ENCODE results near the gene RASSF9.

Gene RASSF9

DNA sequence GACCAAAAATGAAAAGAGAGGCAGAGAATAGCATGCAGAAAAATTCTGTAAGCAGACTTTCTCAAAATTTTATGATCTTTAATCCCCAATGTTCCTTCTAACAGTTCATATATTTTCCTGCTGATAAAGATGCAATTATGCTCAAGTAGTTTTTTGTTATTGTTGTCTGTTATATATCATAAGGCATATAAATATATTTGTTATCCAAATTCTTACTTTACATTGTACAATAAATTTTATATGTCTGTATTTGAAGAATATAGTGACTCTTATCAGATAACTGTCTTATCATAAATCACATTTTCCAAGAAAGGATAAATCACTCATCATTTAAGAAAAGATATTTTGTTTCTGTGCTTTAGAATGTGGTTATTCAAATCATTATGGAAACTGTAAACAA is 2.6 kb downstream of the RASSF9 start:
- Histone ChIP-seq H3K4me1 (ENCODE audit: insufficient read depth, low read length) (no peaks in the 10 kb centered on the region), H4K20me1 (ENCODE audit: insufficient read depth, low read length) (no peaks in the 10 kb centered on the region), H3K9me3 (ENCODE audit: insufficient read depth, low read length, severe bottlenecking) (no peaks in the 10 kb centered on the region), H3K36me3 (ENCODE audit: insufficient read depth, low read length) (no peaks in the 10 kb centered on the region), H3K4me3 (ENCODE audit: low read depth in 1 of 2, low read length in 2 of 2) (no peak overlapping the region), H3K4me2 (ENCODE audit: insufficient read depth, low read length) (no peak overlapping the region), H3K27ac (ENCODE audit: low read length) (no peak overlapping the region), H3K9ac (ENCODE audit: low read depth, low read length) (no peak overlapping the region), H3K27me3 (ENCODE audit: insufficient read depth, low read length, poor library complexity) (no peaks in the 10 kb centered on the region), H3K79me2 (ENCODE audit: insufficient read depth, low read length) (no peaks in the 10 kb centered on the region), H2AFZ (ENCODE audit: low read depth, low read length) (no peak overlapping the region)
- ATAC-seq (ENCODE audit: insufficient read depth, low read depth) (no peak), DNase-seq (no peak)
- TF ChIP-seq, protein P1, sequence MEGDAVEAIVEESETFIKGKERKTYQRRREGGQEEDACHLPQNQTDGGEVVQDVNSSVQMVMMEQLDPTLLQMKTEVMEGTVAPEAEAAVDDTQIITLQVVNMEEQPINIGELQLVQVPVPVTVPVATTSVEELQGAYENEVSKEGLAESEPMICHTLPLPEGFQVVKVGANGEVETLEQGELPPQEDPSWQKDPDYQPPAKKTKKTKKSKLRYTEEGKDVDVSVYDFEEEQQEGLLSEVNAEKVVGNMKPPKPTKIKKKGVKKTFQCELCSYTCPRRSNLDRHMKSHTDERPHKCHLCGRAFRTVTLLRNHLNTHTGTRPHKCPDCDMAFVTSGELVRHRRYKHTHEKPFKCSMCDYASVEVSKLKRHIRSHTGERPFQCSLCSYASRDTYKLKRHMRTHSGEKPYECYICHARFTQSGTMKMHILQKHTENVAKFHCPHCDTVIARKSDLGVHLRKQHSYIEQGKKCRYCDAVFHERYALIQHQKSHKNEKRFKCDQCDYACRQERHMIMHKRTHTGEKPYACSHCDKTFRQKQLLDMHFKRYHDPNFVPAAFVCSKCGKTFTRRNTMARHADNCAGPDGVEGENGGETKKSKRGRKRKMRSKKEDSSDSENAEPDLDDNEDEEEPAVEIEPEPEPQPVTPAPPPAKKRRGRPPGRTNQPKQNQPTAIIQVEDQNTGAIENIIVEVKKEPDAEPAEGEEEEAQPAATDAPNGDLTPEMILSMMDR (IDR thresholded peaks at IDR 0.05; ENCODE audit: borderline replicate concordance, extremely low read depth, low read length, poor library complexity, severe bottlenecking): no peak
- no peak for TF ChIP-seq EZH2 (IDR thresholded peaks at IDR 0.05; ENCODE audit: borderline replicate concordance, low read depth, low read length, severe bottlenecking)

- Histone ChIP-seq H3K4me3 (ENCODE audit: low read depth in 1 of 2, low read length in 2 of 2) (no peak overlapping the region), H2AFZ (ENCODE audit: low read depth, low read length) (no peak overlapping the region), H3K36me3 (ENCODE audit: insufficient read depth, low read length) (no peaks in the 10 kb centered on the region), H3K27ac (ENCODE audit: low read length) (no peak overlapping the region), H3K79me2 (ENCODE audit: insufficient read depth, low read length) (no peaks in the 10 kb centered on the region), H3K27me3 (ENCODE audit: insufficient read depth, low read length, poor library complexity) (no peaks in the 10 kb centered on the region), H3K9me3 (ENCODE audit: insufficient read depth, low read length, severe bottlenecking) (no peaks in the 10 kb centered on the region), H3K4me1 (ENCODE audit: insufficient read depth, low read length) (no peaks in the 10 kb centered on the region), H4K20me1 (ENCODE audit: insufficient read depth, low read length) (no peaks in the 10 kb centered on the region), H3K4me2 (ENCODE audit: insufficient read depth, low read length) (no peak overlapping the region), H3K9ac (ENCODE audit: low read depth, low read length) (no peak overlapping the region)
- TF ChIP-seq EZH2 (IDR thresholded peaks at IDR 0.05; ENCODE audit: borderline replicate concordance, low read depth, low read length, severe bottlenecking): no peak
- TF ChIP-seq, protein P1 (IDR thresholded peaks at IDR 0.05; ENCODE audit: borderline replicate concordance, extremely low read depth, low read length, poor library complexity, severe bottlenecking): no peak
- DNase-seq: no peak
- ATAC-seq (ENCODE audit: insufficient read depth, low read depth): no peak
Observed at GRCh38 chr12:85831327-85831990, 4.8 kb downstream of the RASSF9 start.

DNA sequence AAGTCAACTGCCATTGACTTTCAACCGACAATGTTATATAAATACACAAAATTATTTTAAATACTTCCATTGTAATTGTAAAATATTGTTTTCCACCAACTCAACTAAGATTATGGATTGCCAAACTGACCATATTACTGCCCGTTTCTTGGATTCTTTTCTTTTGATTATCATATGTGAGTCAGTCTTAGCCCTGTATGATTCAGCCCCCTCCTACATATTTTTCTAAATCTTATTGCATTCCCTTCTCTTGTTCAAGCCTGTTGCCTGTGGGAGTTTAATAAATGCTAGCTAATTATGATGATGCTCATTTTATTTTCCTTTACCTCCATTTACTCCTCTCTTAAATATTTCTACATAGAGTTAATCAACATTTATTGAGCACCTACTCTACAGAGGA is 6.8 kb downstream of the RASSF9 start:
- Histone ChIP-seq H3K4me2 (ENCODE audit: insufficient read depth, low read length) (no peak overlapping the region), H3K9me3 (ENCODE audit: insufficient read depth, low read length, severe bottlenecking) (no peaks in the 10 kb centered on the region), H3K9ac (ENCODE audit: low read depth, low read length) (no peak overlapping the region), H2AFZ (ENCODE audit: low read depth, low read length) (no peak overlapping the region), H4K20me1 (ENCODE audit: insufficient read depth, low read length) (no peaks in the 10 kb centered on the region), H3K27me3 (ENCODE audit: insufficient read depth, low read length, poor library complexity) (no peaks in the 10 kb centered on the region), H3K4me3 (ENCODE audit: low read depth in 1 of 2, low read length in 2 of 2) (no peak overlapping the region), H3K36me3 (ENCODE audit: insufficient read depth, low read length) (no peaks in the 10 kb centered on the region), H3K27ac (ENCODE audit: low read length) (no peak overlapping the region), H3K4me1 (ENCODE audit: insufficient read depth, low read length) (no peaks in the 10 kb centered on the region), H3K79me2 (ENCODE audit: insufficient read depth, low read length) (no peaks in the 10 kb centered on the region)
- TF ChIP-seq EZH2 (IDR thresholded peaks at IDR 0.05; ENCODE audit: borderline replicate concordance, low read depth, low read length, severe bottlenecking): no peak
- TF ChIP-seq, protein P1 (IDR thresholded peaks at IDR 0.05; ENCODE audit: borderline replicate concordance, extremely low read depth, low read length, poor library complexity, severe bottlenecking): no peak
- DNase-seq (no peak), ATAC-seq (ENCODE audit: insufficient read depth, low read depth) (no peak)

All from DND-41 (cell line).